HL-60/S4 (cell line): ENCODE data around the gene UBE2V1.
"Not testable (repeated sequence)": the region's sequence is repeated elsewhere in the genome, so short reads cannot be mapped to it uniquely, and the experiment has no call there.

Source experiments
- in situ Hi-C: fragments of 300-500 bp; cut with MboI; formaldehyde crosslinking; loops from 2 replicates; pipeline ENCODE4 v1.14.3; 2022; ENCODE audit warnings: low sequenced_read_pairs

The UBE2V1 gene

GRCh38 chr20:50112512-50113419, at the start of gene UBE2V1:
Gene UBE2V1, minus strand, starts transcription at chr20:50113150. Its CDS starts 22 bp downstream, at chr20:50113128.
- in situ Hi-C loops = no loop called here

GRCh38 chr20:50161494-50161893, 48.5 kb upstream of the UBE2V1 start:
- in situ Hi-C loops = not testable (repeated sequence)

GRCh38 chr20:50153500-50154377, 40.8 kb upstream of the UBE2V1 start, which contains the start of gene PEDS1:
Gene PEDS1, minus strand, starts transcription at chr20:50153723. Its CDS starts 86 bp downstream, at chr20:50153637.
- in situ Hi-C loops = no loop called here

- in situ Hi-C loops = no loop called here
These were observed 40.2 kb upstream of the UBE2V1 start for GRCh38 chr20:50153153-50153499.

- in situ Hi-C loops = no loop called here
These were observed 39.6 kb upstream of the UBE2V1 start for GRCh38 chr20:50152394-50153152.

- in situ Hi-C loops = no loop called here
These were observed 38.2 kb upstream of the UBE2V1 start for GRCh38 chr20:50151034-50151743.

GRCh38 chr20:50149481-50150254, 36.7 kb upstream of the UBE2V1 start:
- in situ Hi-C loops = no loop called here

- in situ Hi-C loops = no loop called here
These were observed 34.0 kb upstream of the UBE2V1 start for GRCh38 chr20:50146732-50147662.

GRCh38 chr20:50146214-50146613, 33.3 kb upstream of the UBE2V1 start:
- in situ Hi-C loops = no loop called here

GRCh38 chr20:50145566-50145965, 32.6 kb upstream of the UBE2V1 start:
- in situ Hi-C loops = no loop called here

- in situ Hi-C loops = no loop called here
These were observed 31.4 kb upstream of the UBE2V1 start for GRCh38 chr20:50144362-50144761.

- in situ Hi-C loops = no loop called here
These were observed 29.9 kb upstream of the UBE2V1 start for GRCh38 chr20:50142812-50143211.

GRCh38 chr20:50141811-50142561, 29.0 kb upstream of the UBE2V1 start:
- in situ Hi-C loops = no loop called here

GRCh38 chr20:50141018-50141675, 28.2 kb upstream of the UBE2V1 start:
- in situ Hi-C loops = no loop called here

- in situ Hi-C loops = no loop called here
These were observed 27.4 kb upstream of the UBE2V1 start for GRCh38 chr20:50140339-50140859.

GRCh38 chr20:50138479-50139393, 25.8 kb upstream of the UBE2V1 start:
- in situ Hi-C loops = no loop called here
